ENCODE data around the gene SRPK3.

Gene SRPK3

DNA sequence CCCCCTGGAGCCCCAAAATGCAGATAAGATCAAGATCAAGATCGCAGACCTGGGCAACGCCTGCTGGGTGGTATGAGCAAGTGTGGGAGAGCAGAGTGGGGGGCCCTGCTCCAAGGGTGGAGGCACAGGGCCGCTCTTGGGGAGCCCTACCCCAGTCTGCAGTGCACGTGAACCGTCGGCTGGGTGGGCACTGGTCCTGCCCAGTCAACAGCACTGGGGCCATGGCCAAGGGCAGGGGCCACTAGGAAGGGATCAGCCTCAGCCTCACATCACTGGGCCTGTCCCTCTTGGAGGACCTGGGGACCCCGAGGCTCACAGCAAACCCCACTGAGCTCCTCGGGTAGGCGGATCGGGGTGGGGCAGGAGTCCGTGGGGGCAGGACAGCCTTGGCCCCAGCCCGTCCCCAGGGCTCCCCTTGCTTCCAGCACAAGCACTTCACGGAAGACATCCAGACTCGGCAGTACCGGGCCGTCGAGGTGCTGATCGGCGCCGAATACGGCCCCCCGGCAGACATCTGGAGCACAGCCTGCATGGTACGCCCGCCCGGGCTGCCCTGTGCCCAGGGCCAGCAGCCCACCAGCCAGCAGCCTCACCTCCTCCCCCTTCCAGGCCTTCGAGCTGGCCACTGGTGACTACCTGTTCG lies 3.6 kb downstream of the SRPK3 start:
- no peak for DNase-seq (ENCODE audit: low read depth)

DNA sequence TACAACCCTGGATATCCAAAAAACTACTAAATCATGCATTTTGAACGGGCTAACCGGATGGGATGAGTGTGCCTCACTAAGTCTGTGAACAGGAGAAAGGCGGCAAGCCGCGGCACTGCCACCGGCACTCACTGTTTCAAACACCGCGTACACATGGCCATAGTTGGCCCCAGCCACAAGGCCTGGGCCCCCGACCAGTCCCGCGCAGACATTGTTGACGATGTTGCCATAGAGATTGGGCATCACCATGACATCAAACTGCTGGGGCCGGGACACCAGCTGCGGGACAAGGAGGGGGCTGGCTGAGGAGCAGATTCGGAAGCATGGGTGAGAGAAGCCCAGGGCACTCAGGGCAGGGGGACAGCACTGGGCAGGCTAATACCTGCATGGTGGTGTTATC lies 5.8 kb downstream of the SRPK3 start:
- DNase-seq (ENCODE audit: low read depth), result no peak

DNA sequence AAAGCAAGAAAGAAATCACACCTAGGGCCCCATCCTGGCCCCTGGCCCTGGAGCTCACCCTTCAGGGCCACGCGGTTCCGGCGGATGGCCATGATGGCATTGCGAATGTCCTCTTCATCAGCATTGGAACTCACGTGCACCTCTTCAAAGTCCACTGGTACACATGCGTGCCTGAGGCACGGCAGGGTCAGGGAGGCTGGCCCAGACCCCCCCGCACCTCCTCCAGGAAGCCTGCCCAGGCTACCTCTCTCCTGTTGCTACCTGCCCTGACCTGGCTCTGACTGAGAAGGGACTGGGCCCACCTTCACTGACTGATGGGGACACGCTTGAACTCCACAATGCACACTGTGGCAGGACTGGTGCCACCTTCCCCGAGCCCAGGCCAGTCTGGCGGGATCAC lies 8.8 kb downstream of the SRPK3 start:
- no peak for DNase-seq (ENCODE audit: low read depth)

DNA sequence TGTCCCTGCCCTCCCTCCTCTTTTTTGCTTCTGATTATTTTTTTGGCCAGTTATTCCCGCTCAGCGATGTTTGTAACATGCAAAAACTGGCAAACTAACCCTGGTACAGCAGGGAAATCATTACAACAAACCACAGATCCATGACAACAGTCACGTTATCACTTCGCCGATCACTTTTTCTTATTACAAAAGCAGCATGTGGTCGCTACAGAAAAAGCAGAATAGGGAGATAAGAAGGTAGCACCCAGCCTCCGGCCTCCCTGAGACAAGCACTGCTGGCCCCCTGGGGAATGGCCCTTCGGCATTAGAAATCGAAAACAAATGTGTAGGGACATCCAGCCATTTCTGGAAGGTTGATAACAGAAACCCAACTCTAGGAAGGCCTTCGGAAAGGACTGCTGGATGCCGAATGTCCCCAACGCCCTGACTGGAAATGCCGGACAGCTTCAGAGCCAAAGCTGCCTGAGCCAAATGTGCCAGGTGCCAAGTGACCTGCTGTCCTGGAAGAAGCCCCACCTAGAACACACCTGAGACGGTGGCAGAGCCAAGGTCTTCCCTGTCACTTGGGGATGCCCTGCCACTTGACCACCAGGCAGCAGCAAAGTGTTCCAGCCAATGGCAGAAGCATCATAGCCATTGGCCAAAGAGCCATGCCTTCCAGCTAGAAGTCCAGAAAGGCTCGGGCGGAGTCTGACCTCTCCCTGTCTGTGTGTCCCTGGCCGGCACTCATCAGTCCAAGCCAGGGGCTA lies 10.4 kb downstream of the SRPK3 start:
- DNase-seq (ENCODE audit: low read depth), result no peak

DNA sequence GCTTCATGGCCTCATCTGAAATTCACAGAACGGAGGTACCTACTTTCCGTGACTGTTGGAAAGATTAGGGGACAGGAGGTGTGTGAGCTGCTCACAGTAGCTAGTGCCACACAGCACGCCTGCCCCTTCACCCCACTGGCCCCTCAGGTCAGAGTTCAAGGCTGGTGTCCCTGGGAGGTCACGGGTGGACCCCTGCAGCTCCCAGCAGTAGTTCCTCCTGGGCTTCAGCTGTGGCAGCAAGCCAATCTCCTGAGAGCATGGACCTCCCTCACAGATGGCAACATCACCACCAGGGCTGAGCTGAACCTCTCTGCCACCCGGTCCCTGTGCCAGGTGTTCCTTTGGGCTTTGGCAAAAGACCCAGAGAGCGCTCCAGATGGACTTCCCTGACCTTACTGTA lies 11.5 kb downstream of the SRPK3 start:
- DNase-seq (ENCODE audit: low read depth), result no peak

DNA sequence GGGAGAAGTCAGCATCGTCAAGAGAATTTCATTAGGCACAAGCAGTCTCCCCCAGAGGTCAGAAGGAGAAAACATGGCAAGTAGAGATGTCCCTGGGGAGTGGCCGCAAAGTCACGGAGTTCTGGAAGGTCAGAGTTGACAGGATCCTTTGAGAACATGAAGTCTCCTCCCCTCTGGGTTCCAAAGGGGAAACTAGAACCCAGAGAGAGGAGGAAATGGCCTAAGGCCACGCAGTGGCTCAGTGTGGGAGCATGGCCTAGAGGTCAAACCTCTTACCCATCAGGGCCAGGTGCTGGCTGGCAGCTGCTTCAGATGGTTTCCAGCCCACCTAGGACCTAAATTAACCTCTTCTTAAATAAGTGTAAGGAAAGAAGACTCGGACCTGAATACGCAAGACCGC lies 12.4 kb downstream of the SRPK3 start:
- no peak for DNase-seq (ENCODE audit: low read depth)

DNA sequence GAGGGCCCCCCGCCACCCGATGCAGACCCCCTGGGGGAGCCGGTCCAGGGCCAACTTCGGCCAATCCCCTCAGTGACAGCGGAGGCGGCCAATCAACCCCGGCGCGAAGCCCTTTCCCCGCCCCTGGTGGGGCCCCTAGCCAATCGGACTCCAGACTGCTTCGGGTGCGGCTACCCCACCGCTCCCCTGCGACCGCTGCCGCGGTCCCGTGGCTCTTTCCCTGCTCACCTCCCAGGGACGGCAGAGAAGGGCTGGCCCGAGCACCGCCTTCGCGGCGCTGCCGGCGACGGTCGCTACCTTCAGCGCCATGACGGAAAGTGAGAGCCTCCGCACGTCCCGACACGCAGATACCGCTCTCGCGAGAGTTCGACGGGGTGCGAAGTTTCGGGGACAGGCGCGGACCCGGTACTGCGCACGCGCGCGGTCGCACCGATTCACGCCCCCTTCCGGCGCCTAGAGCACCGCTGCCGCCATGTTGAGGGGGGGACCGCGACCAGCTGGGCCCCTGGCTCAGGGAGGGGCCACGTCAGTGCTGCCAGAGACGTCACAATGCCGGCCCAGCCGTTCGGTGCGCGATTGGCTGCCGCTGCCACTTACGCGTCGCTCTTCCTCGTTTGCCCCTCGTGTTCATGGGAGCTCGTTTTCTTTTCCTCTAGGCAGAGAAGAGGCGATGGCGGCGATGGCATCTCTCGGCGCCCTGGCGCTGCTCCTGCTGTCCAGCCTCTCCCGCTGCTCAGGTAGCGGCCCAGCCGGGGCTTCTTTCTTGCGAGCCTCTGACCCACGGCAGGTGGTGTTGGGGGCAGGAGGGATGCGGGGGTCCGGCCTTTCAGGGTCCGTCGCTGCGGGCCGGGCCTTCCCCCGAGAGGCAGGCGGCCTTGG lies 13.4 kb downstream of the SRPK3 start, which contains the start of the genes IDH3G and SSR4:
Gene IDH3G, minus strand, starts transcription at position 358 of the 879 bp plus-strand sequence. Its CDS starts 49 bp downstream, at position 309.
Gene SSR4, plus strand, starts transcription at position 651 of the 879 bp plus-strand sequence. Its CDS starts 20 bp downstream, at position 671.
- DNase-seq (ENCODE audit: low read depth), result peak; percentile 66

DNA sequence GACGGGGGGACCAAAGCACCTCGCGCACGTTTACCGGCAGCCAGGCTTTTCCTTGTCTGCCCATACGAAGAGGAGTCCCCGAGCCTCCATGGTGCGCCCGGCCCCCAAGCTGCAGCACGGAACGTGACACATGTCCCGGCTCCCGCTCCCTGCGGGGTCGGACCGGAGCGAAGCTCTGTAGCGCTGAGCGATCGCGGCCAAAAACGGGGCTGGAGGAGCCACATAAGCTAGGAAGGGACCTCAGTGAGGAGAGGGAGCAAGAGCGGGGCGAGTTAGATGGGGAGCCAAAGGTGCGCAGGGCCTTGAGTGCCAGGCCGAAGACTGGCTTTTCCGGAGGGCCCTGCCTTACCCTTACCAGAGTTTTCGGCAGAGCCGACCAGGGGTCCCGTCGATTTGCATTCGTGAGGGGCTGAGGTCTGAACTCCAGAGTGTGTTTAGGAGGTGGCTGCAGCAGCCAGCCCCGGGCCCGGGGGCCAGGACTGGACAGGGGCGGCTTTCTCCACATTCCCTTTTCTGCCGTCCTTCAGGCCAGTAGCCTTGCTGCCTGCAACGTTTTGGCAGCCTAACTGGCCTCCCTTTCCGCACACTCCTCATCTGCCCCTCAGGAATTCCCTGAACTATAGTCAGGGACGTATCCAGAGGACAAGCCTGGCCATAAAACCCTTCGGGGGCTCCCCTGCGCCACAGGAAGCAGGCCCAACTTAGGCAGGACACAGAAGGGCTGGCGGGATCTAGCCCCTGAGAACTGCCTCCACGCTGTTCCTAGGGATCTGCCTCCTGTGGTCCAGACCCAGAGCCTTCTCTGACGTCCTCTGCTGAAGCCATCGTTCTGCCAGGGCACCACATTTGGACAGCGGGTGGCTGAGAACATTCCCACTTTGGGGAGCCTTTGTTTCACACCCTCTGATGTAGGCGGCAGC lies 14.3 kb downstream of the SRPK3 start:
- no peak for DNase-seq (ENCODE audit: low read depth)

DNA sequence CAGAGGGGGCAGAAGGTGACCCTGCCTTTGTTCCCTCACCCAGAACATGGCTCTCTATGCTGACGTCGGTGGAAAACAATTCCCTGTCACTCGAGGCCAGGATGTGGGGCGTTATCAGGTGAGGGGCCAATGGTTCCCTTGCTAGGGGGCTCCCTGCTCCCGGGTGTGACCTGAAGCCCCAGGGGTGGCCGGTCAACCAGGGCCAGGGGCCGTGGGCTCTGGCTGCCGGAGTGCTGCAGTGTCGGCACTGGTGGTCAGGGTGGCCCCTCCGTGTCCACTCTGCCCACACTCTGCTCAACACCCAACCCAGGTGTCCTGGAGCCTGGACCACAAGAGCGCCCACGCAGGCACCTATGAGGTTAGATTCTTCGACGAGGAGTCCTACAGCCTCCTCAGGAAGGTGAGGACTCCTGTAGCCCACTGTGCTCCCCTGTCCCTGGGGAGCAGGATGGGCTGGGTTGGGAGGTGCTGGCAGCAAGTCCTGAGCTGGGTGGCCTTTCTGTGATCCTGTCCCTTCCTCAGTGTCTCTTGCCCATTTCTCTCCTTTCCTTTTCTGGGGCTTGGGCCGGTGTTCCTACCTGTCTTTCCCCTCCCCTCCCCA lies 16.7 kb downstream of the SRPK3 start:
- no peak for DNase-seq (ENCODE audit: low read depth)

DNA sequence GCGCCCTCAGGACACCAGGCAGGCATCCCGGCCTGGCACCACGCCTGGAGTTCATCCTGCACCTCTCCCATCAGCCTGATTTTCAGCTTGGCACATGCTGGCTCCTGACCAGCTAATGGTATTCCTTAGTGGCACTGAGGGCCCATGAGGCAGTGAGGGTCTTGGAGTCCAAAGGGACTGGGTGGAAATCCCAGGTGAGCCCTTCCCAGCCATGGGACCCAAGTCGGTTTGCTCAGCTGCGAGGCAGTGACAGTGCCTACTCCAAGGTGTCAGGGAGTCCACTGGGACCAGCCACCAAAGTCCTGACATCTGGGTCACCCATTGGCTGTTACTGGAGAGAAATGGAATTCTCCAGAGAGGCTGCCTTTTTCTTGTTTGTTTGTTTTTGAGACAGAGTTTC lies 18.5 kb downstream of the SRPK3 start:
- no peak for DNase-seq (ENCODE audit: low read depth)

DNA sequence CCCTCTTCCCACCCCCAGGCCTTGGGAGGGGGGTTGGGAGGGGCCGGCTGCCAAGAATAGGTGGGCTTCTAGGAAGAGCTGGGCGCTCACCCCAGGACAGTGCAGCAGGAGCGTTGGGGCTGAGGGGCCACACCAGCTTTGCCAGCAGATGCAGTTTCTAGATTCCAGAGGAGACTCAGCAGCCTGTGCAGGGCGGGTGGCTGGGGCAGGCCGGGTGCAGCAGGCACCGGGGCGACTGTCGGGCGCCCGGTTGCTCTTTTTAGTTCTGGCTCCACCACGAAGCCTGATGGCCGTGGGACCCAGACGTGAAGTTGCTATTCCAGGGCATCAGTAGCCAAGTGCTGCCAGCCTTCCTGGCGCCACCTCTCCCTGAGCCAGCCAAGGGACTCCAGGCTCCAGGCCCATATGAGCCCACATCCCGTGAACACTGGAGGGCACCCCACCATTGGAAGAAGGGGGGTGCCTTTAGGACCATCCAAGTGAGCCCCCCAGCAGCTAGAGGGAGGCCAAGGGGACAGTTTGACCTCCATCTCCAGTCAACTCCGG lies 19.4 kb downstream of the SRPK3 start:
- DNase-seq (ENCODE audit: low read depth), result no peak

DNA sequence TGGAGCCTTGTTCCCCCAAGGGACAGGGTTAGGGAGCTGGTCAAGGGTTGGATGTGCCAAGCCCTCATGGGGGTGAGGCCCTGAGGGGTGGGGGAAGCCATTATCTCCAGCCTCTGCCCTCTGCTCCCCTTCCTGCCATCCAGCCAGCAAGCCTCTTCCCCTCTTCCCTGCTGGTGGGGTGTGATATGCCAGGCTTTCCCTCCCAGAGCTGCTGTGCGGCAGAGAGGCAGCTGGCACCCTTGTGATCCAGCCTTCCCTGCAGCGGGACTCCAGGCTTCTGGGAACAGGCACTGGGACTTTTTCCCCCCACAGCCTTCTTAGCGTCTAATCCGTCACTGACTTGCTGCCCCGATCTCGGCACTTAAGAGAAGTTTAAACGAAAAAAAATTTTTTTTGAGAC lies 19.9 kb downstream of the SRPK3 start:
- DNase-seq (ENCODE audit: low read depth), result no peak

DNA sequence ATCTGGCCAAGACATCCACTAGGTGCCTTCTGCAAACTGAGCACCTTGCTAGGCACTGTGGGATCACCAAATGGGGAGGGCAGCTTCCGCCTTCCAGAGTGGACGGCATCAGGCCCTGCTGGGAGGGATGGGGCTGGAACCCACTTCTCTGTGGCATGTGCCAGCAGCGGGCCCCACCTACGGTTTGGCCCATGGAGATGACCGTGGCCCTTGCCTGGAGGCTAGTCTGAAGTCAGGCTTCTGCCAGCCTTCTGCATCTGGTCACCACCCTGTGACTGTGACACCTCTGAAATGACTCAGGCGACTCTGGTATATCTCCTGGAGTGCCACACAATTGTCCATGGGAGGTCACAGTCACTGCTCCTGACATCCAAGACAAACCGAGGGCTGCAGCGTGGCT lies 20.8 kb downstream of the SRPK3 start:
- DNase-seq (ENCODE audit: low read depth), result no peak

DNA sequence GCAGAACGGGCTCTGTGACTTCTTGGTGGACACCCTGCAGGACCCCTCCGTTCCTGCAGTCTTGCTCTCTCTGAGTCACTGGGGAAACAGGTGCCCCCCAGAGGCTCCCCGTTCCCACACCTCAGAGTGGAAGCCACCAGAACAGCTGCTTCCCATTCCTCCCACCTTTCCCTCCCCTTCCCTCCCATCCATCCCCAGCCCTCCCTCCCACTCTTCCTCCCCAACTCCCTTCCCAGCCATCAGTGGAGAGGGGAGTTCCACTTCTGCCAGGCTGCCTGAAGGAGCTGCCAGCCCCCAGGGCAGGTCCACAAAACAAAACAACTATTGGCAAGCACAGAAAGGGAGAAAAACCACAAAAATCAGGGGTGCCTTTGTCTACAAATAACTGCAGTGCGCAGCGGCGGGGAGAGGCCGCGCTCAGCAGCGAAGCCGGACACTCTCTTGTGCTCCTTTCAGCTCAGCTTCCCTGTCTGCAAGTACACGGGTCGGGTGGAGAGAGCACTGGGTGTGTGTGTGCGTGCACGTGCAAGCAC lies 21.7 kb downstream of the SRPK3 start:
- no peak for DNase-seq (ENCODE audit: low read depth)

DNA sequence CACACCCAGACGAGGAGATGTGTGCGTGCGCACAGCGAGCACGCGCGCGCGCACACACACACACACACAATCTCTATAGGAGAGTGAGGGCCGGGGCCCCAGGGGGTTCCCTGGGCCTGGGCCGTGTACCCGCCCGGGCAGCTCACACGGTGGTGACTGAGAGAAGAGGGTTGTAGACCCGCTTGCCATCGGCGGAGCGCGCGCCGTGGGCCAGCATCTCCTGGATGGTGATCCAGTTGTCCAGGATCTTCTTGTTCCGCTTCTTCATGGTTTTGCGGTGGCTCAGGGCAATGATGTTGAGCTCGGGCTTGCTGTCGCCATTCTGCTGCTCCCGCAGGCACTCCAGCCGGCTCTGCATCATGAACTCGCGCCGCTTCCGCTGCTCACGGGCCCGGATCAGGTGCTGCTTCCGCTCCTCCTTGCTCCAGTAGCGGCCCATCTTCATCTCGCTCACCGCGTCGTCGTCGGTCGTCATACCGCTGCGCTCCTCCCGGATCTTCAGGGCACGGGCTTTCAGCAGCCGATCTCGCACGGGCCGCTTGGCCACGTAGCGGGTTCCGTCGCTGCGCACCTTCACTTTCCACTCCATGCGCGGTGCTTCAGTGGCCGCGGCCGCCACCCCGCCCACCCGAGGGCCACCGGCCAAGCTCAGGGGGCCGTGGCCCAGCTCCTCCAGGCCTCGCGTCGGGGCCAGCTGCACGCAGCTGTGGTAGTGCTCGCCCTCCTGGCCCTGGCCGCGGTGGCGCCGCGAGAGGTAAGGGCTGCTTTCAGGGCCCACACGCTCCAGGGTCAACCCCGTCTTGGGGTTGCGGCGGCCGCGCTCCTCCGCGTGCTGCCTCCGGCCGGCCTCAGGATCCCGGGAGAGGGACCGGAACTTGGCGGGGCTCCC lies 22.6 kb downstream of the SRPK3 start:
- no peak for DNase-seq (ENCODE audit: low read depth)

DNA sequence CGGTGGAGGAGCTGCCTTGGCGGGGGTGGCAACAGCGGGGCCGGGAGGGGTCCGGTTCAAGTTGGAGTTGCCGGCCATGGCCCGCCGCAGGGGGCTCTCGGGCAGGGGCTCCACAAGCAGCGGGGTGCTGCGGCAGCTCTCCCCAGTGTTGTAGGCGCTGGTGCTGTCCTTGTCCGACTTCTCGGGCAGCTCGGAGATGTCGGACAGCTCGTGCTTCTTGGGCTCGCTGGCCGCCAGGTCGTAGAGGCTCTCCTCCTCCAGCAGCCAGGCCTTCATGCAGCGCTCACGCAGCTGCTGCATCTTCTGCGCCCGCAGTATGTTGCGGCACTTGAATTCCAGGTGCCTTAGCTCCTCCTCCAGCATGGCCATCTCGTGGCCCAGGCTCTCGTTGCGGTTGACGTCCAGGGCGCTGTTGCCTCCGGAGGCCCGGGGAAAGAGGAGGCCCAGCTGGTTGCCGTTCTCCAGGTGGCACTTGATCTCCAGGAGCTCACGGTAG lies 23.3 kb downstream of the SRPK3 start:
- DNase-seq (ENCODE audit: low read depth), result no peak

DNA sequence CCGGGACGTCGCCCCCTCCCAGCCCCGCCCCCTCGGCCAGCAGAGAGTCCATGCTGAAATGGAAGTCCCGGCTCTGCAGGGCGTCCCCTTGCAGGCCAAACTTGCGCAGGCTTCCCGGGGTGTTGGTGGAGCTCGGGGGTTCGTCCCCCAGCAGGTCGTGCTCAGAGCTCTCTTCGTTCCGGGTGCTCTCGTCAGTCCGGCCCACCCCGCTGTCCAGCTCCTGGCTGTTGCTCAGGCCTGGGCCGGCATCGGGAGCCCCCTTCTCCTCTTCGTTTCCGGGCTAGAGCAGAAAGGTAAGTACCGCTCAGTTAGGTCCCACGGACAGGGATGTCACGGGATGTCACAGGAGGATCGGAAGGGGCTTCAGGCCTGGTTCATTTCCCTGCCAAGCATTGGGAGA lies 23.8 kb downstream of the SRPK3 start:
- no peak for DNase-seq (ENCODE audit: low read depth)

DNA sequence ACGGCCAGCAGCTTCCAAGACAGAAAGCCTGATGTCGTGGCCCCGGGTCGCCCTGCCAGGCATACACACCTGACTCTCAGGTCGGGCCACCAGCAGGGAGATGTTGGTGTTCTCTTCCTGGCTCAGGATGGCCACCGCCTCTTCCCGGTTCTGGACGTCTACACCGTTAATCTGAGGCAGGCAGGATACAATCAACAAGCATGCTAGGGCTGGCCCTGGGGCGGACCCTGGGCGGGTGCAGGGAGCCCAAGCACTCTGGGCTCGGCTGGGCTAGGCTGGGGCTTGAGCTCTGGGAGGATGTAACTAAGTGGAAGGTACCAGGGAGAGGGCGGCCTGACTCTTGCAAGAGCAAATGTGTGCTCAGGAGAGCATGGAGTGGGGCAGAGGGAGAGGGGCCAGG lies 24.6 kb downstream of the SRPK3 start:
- DNase-seq (ENCODE audit: low read depth), result no peak

DNA sequence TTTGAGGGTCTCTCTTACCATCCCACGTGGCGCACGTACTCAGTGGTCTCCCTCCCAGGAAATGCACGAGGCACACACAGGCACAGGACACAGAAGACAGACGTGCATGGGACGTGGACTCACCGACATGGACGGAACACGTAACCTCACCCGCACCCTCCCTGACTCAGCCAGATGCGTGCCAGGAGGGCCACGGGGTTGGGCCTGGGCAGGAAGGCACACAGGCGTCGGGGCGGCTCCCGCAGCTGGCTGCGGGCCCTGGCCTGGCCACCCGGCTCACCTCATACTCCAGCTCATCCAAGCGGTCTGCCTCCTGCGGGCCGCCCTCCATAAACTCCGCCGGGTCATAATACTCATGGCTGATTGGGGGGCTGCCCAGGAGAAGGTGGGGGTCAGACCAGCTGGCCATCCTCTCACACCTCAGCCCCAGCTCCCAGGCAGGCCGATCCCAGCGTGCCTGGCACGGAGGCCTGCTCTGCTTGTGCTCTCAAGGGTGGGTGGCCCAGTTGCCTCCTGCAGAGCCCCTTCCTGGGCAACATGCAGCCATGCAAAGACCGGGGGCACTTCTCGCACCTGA lies 26.2 kb downstream of the SRPK3 start:
- no peak for DNase-seq (ENCODE audit: low read depth)
